Retinal pigment epithelial cell (primary cell): ENCODE results near the gene FOLR1.

ENCODE experiments used
- DNase-seq: peaks from one replicate; pipeline ENCODE4 v3.0.0-alpha.2; 2010; ENCODE audit warnings: low read depth
- H3K4me3 ChIP-seq: 2 replicates; pipeline ENCODE4 v1.5.1; 2011; ENCODE audit warnings: mild to moderate bottlenecking, low read length, control low read depth, moderate library complexity
- CTCF ChIP-seq: conservative IDR thresholded peaks from 2 replicates; pipeline ENCODE4 v1.5.1; 2011; ENCODE audit warnings: low read depth, low read length, control low read depth, inconsistent platforms

The FOLR1 gene

GRCh38 chr11:72227316-72228228 lies 35.6 kb downstream of the FOLR1 start:
- no peak for DNase-seq
- TF ChIP-seq CTCF, result no peak
- H3K4me3 ChIP-seq, result no peak overlapping the region

GRCh38 chr11:72228229-72228843 lies 36.4 kb downstream of the FOLR1 start:
- TF ChIP-seq CTCF, result peak; percentile 30
- H3K4me3 ChIP-seq, result no peak overlapping the region
- DNase-seq, result no peak

- TF ChIP-seq CTCF, result no peak
- DNase-seq, result no peak
- H3K4me3 ChIP-seq, result no peak overlapping the region
Measured at GRCh38 chr11:72228844-72229231, 36.9 kb downstream of the FOLR1 start.

GRCh38 chr11:72229336-72229924 lies 37.5 kb downstream of the FOLR1 start:
- DNase-seq, result no peak
- TF ChIP-seq CTCF, result no peak
- H3K4me3 ChIP-seq, result no peak overlapping the region

- no peak for DNase-seq
- H3K4me3 ChIP-seq, result no peak overlapping the region
- TF ChIP-seq CTCF, result no peak
Measured at GRCh38 chr11:72229925-72230763, 38.2 kb downstream of the FOLR1 start.

GRCh38 chr11:72230764-72231365 lies 38.9 kb downstream of the FOLR1 start:
- no peak for TF ChIP-seq CTCF
- no peak overlapping the region for H3K4me3 ChIP-seq
- no peak for DNase-seq
